DMS114 treated with DMSO at 0.1 percent for 48 hours (cell line): ENCODE results near the gene CCDC148.
"Not testable (repeated sequence)": the region's sequence is repeated elsewhere in the genome, so short reads cannot be mapped to it uniquely, and the experiment has no call there.

ENCODE experiments used
- DNase-seq: peaks from one replicate; lab custom pipeline; 2025; ENCODE audit not compliant: unreplicated experiment; lab: John Stamatoyannopoulos, UW

Gene CCDC148

DNA sequence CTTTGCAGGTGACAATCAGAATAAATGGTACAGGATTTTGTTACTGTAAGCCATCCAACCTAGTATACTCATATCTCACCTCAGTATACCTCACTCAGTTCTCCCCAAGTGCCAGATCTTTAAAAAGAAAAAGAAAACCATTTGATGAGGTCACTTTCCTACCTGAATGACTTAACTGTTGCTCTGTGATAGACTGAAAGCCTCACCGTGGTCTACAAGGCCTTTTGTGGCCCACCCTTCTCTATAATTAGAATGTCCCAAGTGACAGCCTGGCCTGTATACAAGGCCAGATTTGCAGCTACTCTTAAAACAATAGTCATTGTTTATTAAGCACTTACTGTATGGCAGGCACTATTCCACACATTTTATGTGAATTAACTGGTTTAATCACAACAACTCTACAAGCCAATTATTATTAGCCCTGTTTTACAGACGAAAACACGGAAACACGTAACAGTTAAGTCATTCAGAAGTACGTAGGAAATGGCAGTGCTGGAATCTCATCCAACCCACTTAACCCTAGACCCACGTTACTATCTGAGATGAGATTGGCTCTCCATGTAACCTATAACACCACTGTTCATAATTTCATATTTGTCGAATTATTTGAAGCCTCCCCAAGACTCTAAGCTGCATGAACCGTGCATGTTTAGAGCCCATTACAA is 28.5 kb upstream of the CCDC148 start:
- no peak for DNase-seq

DNA sequence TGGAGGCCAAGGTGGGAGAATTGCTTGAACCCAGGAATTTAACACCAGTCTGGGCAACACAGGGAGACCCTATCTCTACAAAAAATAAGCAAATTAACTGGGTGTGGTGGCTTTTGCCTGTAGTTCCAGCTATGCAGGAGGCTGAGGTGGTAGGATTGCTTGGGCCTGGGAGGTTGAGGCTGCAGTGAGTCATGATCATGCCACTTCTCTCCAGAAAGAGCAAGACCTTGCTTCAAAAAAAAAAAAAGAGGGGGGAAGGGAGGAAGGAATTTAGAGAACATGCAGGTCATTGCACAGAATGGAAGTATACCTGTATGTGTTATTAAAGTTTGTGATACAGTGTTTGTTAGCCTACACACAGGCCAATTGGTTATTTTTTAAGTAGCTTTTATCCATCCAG is 26.0 kb upstream of the CCDC148 start:
- DNase-seq, result no peak

DNA sequence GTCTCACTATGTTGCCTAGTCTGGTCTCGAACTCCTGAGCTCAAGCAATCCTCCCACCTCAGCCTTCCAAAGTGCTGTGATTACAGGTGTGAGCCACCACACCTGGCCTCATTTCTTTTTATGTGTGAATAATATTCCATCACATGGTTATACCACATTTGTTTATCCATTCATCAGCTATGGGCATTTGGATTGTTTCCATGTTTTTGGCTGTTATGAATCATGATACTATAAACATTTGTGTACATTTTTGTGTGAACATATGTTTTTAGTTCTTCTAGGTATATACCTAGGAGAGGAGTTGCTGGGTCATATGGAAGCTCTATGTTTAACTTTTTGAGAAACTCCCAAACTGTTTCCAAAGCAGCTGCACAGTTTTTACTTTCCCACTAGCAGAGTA is 24.6 kb upstream of the CCDC148 start:
- no peak for DNase-seq

DNA sequence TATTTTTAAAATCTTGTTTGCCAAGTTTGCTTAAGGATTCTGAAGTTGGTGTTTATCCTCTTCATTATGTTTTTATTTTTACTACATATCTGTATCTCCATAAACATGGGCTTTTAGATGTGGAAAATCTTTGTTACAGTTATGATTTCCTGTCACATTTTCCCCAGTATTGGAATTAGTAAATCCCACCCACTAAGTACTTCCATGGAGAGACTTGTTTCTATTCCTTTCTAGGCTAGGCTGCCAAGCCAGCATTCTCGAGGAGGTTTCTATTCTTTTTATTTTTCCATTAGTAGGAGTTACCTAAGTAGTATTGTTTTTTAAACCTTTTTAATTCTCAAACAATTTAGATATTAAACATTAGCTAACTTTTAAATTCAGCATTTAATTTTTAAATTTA is 22.3 kb upstream of the CCDC148 start:
- no peak for DNase-seq

DNA sequence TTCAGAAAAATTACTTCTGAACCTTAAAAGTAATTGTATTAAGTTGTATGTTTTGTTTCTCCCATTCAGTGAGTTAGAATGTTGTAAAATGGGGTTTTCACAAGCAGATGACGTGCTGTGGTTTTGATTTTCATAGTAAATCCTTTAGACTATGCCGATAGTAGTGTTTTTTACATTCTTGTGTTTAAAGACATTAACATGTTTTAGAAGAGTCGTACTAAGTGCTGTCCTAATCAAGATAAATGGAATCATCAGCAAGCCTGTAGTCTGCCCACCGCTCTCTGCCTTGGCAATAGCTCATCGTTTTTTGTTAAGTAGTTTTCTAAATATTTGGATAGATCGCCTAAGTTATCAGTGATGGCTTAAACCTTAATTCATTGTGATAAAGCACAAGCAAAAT is 21.7 kb upstream of the CCDC148 start:
- DNase-seq, result no peak

DNA sequence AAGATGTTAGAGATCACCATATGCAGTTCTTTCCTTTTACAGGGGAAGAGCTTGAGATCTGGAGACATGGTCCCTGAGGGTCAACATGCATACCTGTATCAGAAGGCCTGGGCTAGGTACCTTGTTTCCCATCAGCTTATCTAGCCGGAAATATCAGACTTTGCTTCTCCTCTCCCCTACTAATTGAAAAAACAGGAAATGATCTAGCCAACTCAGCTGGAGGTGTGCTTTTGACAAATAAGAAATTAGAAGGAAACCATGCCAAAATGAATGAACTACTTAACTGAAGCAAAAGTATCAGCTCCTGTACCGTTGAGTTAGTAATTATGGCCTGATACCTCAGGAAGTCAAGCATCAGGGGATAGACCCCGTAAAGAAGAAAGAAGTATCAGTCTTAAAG is 20.6 kb upstream of the CCDC148 start:
- no peak for DNase-seq

DNA sequence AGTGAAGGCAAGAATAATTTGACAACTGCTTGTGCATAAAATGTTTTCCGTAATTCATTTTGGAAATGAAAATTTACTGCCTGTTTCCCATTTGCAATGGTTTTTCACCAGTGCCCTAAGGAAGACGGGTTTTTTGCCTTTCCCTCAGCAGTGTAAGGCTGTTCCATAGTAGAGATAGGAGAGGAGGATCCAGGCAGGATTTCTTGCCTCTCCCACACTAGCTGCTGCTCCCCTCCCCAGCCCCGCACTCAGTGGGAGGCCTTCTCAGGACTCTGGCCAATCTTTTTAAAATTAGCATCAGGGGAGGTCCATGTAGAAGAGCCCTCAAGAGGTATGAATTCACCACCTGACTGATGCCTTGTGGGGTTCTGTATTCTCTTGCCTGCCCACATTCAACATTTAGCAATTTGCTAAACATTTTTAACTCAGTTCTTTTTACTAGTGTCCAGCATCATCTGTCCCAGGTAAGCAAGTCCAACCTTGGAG is 18.0 kb upstream of the CCDC148 start:
- DNase-seq, result not testable (repeated sequence)

DNA sequence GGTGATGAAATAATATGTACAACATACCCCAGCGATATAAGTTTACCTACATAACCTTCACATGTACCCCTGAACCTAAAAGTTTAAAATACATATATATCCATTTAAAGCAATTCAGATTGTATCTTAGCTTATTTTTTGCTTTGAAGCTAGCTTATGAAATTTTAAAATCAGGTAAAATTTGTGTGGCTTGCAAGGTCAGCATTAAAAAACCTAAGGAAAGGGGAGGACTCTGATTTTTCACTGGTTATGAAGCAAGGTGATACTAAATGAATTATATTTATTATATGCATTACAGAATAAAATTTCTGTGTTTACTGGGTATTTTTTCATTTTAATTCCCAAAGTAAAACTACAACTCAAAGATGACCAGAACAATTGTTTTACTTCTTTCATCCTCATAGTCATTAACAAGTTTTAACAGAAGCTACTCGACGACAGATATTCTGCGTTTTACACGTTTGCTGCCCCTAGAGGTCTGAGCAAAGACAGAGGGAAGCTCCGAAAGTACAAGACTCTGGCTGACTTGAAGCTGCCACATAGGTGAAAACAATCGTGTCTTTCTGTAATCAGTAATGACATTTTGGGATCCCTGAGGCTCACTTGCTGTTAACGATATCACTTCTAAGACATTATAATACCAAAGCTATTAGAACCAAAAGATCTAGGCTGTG is 17.3 kb upstream of the CCDC148 start:
- DNase-seq, result no peak

DNA sequence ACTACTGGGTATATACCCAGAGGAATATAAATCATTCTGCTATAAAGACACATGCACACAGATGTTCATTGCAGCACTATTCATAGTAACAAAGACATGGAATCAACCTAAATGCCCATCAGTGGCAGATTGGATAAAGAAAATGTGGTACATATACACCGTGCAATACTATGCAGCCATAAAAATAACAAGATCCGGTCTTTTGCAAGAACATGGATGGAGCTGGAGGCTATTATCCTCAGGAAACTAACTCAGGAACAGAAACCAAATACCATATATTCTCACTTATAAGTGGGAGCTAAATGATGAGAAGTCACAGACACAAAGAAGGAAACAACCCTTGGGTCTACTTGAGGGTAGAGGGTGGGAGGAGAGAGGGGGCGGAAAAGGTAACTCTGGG is 16.7 kb upstream of the CCDC148 start:
- not testable (repeated sequence) for DNase-seq

DNA sequence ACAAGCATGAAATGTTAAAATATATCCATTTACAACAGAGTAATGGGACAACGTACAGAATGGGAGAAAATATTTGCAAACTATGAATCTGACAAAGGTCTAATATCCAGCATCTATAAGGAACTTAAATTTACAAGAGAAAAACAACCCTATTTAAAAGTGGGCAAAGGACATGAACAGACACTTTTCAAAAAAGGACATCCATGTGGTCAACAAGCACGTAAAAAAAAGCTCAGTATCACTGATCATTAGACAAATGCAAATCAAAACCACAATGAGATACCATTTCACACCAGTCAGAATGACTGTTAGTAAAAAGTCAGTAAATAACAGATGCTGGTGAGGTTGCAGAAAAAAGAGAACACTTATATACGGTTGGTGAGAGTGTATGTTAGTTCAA is 16.3 kb upstream of the CCDC148 start:
- DNase-seq, result not testable (repeated sequence)

DNA sequence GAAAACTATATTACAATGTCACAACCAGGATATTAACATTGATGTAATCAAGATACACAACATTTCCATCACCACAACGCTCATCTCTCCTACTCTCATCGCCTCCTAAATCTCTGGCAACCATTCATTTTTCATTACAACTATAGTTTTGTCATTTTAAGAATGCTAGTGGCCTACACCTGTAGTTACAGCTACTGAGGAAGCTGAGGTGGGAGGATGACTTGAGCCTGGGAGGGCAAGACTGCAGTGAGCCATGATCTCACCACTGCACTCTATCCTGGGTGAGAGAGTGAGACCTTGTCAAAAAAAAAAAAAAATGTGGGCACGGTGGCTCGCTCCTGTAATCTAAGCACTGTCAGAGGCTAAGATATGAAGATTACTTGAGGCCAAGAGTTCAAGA is 10.7 kb upstream of the CCDC148 start:
- no peak for DNase-seq

DNA sequence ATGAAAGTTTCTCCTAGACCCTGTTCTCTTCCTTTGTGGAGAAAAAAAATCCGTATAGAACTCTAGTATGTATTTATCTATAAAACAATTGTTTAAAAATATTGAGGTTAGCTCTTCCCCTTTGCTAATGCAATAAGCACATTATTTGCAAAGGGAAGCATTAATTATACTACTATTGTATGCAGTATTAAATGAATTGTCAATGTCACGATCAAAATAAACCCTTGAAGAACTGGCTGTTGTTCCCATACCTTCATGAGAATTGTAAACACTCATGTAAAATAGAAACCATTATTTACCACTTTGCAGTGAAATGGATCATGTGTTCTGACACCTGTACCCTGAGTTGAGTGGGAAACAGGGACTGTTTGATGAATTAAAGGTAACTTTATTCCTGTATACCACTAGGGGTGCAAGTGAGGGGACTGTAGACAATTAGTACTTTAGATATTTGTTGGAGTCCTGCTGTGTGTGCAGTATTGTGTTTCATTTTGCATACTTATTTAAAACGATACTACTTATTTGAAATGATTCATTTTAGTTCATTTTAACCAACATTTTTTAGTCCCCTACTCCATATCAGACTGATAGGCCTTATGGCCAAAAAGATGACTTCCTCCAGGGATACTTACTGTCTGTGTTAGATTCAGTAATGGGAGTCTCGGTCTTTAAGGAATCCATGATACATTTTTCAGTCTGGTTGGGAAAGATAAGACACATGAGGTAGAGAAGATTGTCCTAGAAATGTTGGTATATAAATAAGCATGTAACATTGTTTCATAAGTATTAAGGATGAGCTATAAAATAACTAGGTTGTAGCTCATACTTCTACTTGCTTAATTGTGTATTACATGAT is 8.1 kb upstream of the CCDC148 start:
- DNase-seq, result no peak

DNA sequence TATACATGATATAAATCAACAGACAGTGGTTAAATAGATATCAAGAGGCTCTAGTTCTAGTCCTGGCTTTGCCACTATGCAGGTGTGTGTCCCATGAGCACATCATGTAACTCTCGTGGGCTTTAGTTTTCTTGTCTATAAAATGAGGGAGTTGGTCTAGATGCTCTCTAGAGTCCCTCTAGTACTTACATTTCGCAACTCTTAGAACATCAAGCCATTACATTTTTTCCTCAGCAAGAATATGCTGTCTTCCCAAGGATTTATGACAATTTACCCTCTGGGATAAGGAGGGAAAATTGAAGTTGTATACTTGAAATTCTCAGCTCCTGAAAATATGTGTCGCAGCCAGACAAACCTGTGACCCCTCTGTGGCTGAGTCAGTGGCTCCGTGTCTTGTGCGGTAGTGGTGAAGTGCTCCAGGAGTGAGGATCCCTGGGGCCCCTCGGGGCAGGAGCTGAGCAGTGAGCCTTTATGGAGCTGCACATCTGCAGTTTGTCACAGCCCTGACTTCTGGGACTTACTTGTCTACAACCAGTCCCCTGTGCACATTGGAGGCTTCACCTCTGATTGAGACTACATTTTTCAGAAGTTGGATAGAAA is 7.0 kb upstream of the CCDC148 start:
- no peak for DNase-seq

DNA sequence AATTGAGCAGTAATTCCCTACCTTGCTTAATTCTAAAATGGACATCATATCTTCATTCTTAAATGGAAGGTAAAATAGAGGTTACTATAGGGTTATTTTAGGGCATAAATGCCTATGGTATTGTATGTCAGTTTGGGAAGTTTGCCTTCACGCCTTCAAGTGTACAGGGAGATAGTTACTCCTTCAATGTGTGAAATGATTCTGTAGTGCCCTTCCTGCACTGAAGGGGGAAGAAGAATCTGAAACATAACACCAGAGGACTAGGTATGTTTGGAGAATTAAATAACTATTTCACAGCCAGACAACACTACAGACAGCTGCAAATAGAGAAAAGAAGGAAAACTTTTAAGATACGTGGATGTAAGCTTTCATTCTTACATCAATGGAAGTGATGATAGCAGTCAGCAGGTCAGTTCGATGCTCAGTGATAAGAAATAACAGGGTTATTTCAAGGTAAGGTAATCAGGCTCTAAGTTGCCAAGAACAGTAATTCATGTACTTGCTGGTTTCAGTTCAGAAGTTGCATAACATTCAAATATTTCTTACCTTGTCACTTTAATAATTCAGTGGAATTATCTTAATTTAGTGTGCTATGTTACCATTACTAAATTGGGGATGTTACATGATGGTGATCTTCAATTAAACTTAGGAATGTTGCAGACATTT is 4.2 kb upstream of the CCDC148 start:
- DNase-seq, result no peak

DNA sequence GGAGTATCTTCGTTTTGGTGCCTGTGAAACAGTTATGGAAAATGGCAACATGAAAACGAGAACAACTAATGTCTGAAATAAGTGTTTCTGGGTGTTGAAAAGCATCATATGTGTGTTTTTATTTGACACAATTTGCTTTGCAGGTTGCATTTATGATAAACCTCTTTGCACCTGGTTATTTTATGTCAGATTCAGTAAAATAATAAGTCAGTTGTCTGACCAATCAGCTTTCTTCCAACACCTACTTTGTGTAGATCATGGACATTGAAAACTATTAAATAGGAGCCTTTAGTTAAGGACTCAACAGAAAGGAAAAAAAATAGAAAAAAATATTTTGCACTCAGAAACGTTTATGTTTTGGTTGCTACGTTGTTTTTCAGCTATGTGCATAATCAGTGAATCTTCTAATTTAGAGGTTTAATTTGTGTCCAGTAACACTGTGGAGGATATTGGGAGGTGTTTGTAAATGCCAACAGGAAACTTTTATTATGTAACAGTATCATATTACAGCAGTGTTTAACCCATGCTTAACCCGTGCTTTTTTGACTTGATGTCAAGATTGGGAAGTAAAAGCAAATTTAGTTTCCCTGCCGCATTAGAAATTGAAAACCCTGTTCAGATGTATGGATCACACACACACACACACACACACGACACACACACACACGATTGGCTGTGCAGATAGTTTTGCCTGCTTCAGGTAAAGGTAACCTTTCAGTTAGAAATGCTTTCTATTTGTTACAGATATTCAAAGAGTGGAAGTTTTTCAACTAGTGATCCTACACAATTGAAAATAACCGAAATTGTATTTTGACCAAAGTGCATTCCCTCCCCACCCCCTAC is 2.8 kb upstream of the CCDC148 start:
- no peak for DNase-seq

DNA sequence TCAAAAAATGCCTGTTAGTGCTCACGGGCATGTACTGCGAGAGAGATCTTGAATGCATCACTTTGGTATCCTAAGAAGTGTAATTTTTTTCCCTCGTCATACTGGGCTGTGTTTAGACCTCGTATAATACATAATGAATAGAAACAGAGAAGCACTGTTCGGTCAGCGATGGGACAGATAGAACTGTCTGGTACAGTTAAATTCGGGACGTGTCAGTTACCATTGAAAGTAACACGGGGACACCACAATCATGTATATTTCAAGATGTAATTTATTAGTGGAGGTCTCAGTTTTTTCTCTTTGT is 2.0 kb upstream of the CCDC148 start:
- DNase-seq, result no peak

DNA sequence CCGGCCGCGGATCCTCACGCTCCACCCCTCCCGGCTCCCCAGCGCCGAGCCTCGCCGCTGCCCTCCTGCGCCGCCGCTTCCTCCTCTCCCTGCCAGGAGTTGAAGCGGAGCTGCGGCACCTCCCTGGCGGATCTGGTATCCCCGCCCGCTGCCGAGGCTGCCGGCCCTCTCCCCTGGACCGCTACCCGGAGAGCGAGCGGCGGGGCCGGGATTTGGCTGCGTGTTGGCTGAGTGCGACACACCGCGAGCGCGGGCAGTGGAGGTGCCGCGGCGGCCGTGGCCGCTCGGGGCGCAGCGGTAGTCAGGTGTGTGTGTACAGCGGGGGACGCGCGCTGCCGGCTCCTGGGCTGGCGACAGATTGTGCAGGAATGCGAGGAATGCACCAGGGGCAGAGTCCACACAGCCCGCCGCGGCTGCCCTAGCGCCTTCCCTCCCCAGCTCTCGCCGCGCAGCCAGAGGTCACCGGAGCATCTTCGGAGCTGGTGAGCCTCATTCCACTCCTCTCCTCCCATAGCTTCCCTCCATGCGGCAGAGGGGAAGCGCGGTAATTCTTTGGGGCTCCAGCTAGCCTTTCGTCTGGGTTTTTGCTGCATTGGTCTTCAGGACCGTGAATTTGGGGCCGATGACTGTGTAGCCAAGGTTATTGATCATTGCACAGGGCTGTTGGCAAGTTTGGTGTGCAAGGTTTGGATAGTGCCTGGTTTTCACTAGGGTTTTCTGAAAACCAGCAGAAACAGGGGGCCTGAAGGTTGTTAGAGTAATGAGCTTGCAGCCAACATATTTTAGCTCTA is 1.5 kb upstream of the CCDC148 start:
- DNase-seq, result peak; percentile 8

DNA sequence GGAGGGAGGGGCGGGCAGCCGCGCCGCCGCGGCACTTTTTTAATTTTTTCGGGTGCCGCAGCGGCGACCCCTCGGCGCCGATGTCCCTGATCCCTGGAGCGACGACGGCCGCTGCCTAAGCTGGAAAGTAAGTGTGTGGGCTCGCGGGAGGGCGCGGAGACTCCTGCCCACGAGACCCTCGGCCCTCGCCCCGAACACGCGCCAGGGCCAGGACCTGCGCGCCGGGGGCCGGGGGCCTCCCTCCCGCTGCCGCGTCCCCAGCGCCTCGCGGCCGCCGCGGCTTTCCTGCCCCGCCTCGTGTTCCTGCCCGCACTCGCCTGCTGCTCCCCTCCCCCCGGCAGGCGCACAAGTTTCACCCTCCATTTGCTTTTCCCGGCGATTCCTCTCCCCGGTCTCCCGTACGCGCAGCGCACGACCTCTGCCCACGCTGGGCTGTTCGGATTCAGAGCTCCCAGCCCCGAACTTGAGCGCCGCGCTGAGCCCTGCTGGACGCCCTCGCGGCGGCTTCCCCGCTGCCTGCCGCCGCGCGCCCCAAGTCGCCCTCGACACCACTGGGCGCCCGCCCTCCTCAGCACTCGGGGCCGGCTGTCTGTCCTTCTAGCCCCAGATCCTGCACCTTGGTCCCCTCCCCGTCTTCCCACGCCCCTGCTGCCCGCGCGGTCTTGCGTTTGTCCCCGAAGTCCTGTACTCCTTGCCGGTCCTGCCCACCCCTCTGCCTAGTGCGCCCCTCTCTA is 706 bp upstream of the CCDC148 start:
- no peak for DNase-seq

DNA sequence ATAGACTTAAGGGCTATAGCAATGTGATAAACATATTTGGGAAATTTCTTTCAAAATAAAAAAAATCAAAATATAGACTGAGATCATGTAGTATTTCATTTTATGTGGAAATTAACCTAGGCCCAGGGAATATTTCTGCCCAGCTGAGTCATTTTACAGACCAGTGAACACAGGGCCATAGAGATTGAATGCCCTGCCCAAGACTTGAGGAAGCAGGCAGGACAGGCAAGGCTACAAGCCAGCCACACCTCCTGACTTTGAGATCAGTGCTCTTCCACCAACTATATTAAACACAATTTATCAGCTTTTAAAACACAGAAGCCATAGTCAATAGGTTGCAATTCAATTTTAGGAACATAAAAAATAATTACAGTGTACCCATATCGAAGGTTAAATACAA is 12.9 kb downstream of the CCDC148 start:
- no peak for DNase-seq
